CD14-positive monocyte (primary cell): Measurements from ENCODE around the gene IFI27L2. TPM values are rescaled to one million over a fixed set of nuclear protein-coding genes. Genes with fewer than 3 reads are reported as not detected.

Source experiments
- DNase-seq, 3 donors: peaks; one replicate each; pipeline ENCODE4 v3.0.0-alpha.2; 2011 to 2022
- H2AFZ ChIP-seq: 2 replicates; pipeline ENCODE4 v1.6.0; 2012; ENCODE audit warnings: mild to moderate bottlenecking, low read depth, low read length, inconsistent platforms; ENCODE audit not compliant: insufficient read depth, poor library complexity, severe bottlenecking
- H3K27ac ChIP-seq, 2 donors: 1 replicate in 1 of 2; 2 replicates in 1 of 2; pipeline ENCODE4 v1.5.1; 2012 to 2013; ENCODE audit warnings: low read length in 2 of 2, control low read depth in 1 of 2, inconsistent platforms in 1 of 2, low read depth in 1 of 2, mild to moderate bottlenecking in 1 of 2
- H3K27me3 ChIP-seq, 2 donors: one replicate each; pipeline versions ENCODE4 v1.6.0 to v1.6.1; 2011 to 2013; ENCODE audit warnings: low read length in 2 of 2; ENCODE audit not compliant: control insufficient read depth in 2 of 2, insufficient read depth in 2 of 2
- H3K36me3 ChIP-seq, 2 donors: replicated peaks in 1 of 2; 1 replicate in 1 of 2; 2 replicates in 1 of 2; pipeline versions ENCODE4 v1.5.1 to v1.6.1; 2012 to 2013; ENCODE audit warnings: low read length in 2 of 2, control low read depth in 1 of 2, inconsistent platforms in 1 of 2, mild to moderate bottlenecking in 1 of 2; ENCODE audit not compliant: insufficient read depth in 2 of 2, control insufficient read depth in 1 of 2
- H3K4me1 ChIP-seq, 2 donors: 1 replicate in 1 of 2; 2 replicates in 1 of 2; pipeline versions ENCODE4 v1.5.1 to v1.6.1; 2012 to 2013; ENCODE audit warnings: low read length in 2 of 2, control low read depth in 1 of 2, inconsistent platforms in 1 of 2, mild to moderate bottlenecking in 1 of 2, moderate library complexity in 1 of 2; ENCODE audit not compliant: insufficient read depth in 2 of 2, control insufficient read depth in 1 of 2
- H3K4me2 ChIP-seq: replicated peaks from 2 replicates; pipeline ENCODE3; 2012; ENCODE audit warnings: low read length, moderate library complexity, mild to moderate bottlenecking; ENCODE audit not compliant: poor library complexity, severe bottlenecking; ENCODE audit errors: extremely low read depth
- H3K4me3 ChIP-seq, 3 experiments: fragments of 200-600 bp in 1 of 3; sonication (generic) in 1 of 3; replicated peaks in 1 of 3; 1 replicate in 2 of 3; 2 replicates in 1 of 3; pipeline ENCODE4 v1.5.1; 2011 to 2013; ENCODE audit warnings: low read length in 3 of 3, mild to moderate bottlenecking in 3 of 3, control low read depth in 2 of 3, low read depth in 2 of 3, inconsistent platforms in 1 of 3, moderate library complexity in 1 of 3
- H3K79me2 ChIP-seq: 2 replicates; pipeline ENCODE4 v1.6.0; 2012; ENCODE audit warnings: mild to moderate bottlenecking, control low read depth, inconsistent platforms, low read length, moderate library complexity; ENCODE audit not compliant: insufficient read depth
- H3K9ac ChIP-seq: 2 replicates; pipeline ENCODE4 v1.6.0; 2017; ENCODE audit warnings: low read length, mild to moderate bottlenecking; ENCODE audit not compliant: insufficient read depth, poor library complexity, severe bottlenecking
- H3K9me3 ChIP-seq, 2 donors: replicated peaks in 1 of 2; 1 replicate in 1 of 2; 2 replicates in 1 of 2; pipeline versions ENCODE4 v1.5.1 to v1.6.1; 2012 to 2013; ENCODE audit warnings: low read length in 2 of 2, control low read depth in 1 of 2; ENCODE audit not compliant: control insufficient read depth in 1 of 2, insufficient read depth in 1 of 2
- H4K20me1 ChIP-seq: 2 replicates; pipeline ENCODE4 v1.6.0; 2012; ENCODE audit warnings: mild to moderate bottlenecking, low read length, control low read depth, moderate library complexity; ENCODE audit not compliant: insufficient read depth
- H3K27ac Mint-ChIP-seq, 7 donors: one replicate each; pipeline ENCODE4 v1.8.0; 2020; ENCODE audit warnings: mild to moderate bottlenecking in 7 of 7, mixed read lengths in 7 of 7, moderate library complexity in 6 of 7, inconsistent platforms in 2 of 7
- H3K27me3 Mint-ChIP-seq, 3 donors: one replicate each; pipeline ENCODE4 v1.8.0; 2021 to 2022; ENCODE audit warnings: low read depth in 3 of 3, mild to moderate bottlenecking in 3 of 3, mixed read lengths in 3 of 3, moderate library complexity in 3 of 3, inconsistent platforms in 1 of 3
- H3K36me3 Mint-ChIP-seq, 2 donors: one replicate each; pipeline ENCODE4 v1.8.0; 2020; ENCODE audit warnings: mixed read lengths in 2 of 2, inconsistent platforms in 1 of 2, mild to moderate bottlenecking in 1 of 2
- H3K4me1 Mint-ChIP-seq: one replicate; pipeline ENCODE4 v1.8.0; 2020; ENCODE audit warnings: mild to moderate bottlenecking, mixed read lengths
- H3K4me3 Mint-ChIP-seq, 2 donors: one replicate each; pipeline ENCODE4 v1.8.0; 2020; ENCODE audit warnings: mild to moderate bottlenecking in 2 of 2, mixed read lengths in 2 of 2, moderate library complexity in 1 of 2
- H3K9me3 Mint-ChIP-seq, 7 donors: one replicate each; pipeline ENCODE4 v1.8.0; 2020 to 2022; ENCODE audit warnings: mixed read lengths in 7 of 7, mild to moderate bottlenecking in 6 of 7, moderate library complexity in 6 of 7, inconsistent platforms in 2 of 7
- WGBS: methylation state at CpG from one replicate; pipeline ENCODE4 v1.1.5; 2013; ENCODE audit warnings: missing lambda C conversion rate; ENCODE audit not compliant: insufficient coverage; 5-methylcytosine and 5-hydroxymethylcytosine counted together
- intact Hi-C, 2 donors: fragments of 100-400 bp; cut with micrococcal nuclease; formaldehyde crosslinking; loops; one replicate each; pipeline versions ENCODE4 v1.15.0 to v1.15.1; 2023
- polyA plus RNA-seq, 3 donors: library from polyadenylated mRNA; depleted of rRNA in 1 of 3; unstranded in 2 of 3; stranded (reverse) in 1 of 3; fragments of 300-500 nt in 2 of 3; fragments of >200 nt in 1 of 3; fragmentation: Illumina TruSeq in 2 of 3; gene quantifications; 1 replicate in 2 of 3; 2 replicates in 1 of 3; pipeline ENCODE4 v1.2.3, GENCODE V29; 2012 to 2021
- TF ChIP-seq, protein P1 (sequence below): fragments of 200-600 bp; IDR thresholded peaks from one replicate; pipeline ENCODE4 v1.8.0; 2022; ENCODE audit warnings: antibody characterized with exemption, mild to moderate bottlenecking

The IFI27L2 gene
- polyA plus RNA-seq, 3 donors: 55.4 to 156 (median 96.1) TPM

DNA sequence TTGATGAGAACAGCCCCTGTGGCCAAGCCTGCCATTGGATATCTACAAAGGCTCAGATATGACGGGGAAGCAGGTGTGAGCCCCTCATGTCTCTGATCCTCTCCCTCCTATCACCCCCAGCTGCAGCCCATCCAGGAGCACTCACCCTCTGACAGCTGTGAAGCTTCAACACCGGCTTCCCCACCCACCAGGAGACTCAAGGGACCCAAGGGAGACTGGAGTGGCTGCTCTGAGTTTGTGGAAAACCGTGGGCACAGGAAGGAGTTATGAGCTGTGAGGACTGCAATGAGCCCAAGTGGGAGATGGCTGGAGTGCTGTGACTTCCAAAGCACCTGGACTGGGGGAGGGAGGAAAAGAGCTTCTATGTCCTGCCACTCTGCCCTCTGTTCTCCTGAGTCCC, 7.9 kb downstream of the IFI27L2 start:
- 44% methylated on average over 1 of the region's 3 CpGs for WGBS

DNA sequence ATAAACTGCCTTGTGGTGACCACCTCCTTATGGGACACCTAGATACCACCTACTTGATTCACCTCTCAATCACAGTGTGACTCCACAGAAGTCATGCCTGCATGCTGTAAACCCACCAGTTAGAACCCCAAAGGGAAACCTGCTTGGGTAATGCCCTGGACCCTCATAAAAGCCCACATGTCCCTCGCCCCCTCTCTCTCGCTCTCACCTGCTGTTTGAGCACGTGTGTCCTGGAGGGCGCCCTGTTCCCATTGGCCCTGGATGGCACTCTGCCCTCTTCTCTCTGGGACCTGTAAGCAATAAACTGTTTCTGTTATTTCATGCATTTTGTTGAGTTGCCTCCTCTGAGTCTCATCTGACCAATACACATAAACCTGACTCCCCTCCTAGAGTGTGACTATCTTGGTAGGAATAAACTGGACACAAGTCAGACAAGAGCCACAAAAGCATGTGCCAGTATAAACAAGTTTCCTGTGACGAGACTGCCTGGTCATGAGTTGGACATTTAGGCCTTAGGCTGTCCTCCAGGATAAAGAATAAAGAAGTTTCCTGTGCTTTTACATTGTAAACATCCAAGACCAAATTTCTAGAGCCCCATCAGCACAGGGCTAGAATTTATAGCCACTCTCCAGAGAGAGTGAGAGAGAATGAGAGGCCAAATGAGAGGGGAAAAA, 8.6 kb downstream of the IFI27L2 start:
- Histone ChIP-seq H4K20me1 (no peaks in the 10 kb centered on the region), H2AFZ (no peak overlapping the region), H3K4me1 (no peaks in the 10 kb centered on the region), H3K4me2 (no peak overlapping the region), H3K27ac (no peak overlapping the region), H3K9me3 (peaks cover 12 to 25% of the 10 kb centered on the region in 2 donors), H3K4me3 (no peak overlapping the region), H3K9ac (no peak overlapping the region), H3K27me3 (peaks cover 0 to 2% of the 10 kb centered on the region in 2 donors), H3K79me2 (no peaks in the 10 kb centered on the region), H3K36me3 (no peaks in the 10 kb centered on the region)
- peaks cover 10 to 16% (median 16%) of the 10 kb centered on the region in 3 donors for H3K27me3 Mint-ChIP-seq
- peak overlapping the region in 2 of 7 donors; percentile 21 to 55 for H3K27ac Mint-ChIP-seq
- no peak for DNase-seq
- TF ChIP-seq, protein P1, sequence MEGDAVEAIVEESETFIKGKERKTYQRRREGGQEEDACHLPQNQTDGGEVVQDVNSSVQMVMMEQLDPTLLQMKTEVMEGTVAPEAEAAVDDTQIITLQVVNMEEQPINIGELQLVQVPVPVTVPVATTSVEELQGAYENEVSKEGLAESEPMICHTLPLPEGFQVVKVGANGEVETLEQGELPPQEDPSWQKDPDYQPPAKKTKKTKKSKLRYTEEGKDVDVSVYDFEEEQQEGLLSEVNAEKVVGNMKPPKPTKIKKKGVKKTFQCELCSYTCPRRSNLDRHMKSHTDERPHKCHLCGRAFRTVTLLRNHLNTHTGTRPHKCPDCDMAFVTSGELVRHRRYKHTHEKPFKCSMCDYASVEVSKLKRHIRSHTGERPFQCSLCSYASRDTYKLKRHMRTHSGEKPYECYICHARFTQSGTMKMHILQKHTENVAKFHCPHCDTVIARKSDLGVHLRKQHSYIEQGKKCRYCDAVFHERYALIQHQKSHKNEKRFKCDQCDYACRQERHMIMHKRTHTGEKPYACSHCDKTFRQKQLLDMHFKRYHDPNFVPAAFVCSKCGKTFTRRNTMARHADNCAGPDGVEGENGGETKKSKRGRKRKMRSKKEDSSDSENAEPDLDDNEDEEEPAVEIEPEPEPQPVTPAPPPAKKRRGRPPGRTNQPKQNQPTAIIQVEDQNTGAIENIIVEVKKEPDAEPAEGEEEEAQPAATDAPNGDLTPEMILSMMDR: no peak
- H3K36me3 Mint-ChIP-seq: no peaks in the 10 kb centered on the region
- H3K9me3 Mint-ChIP-seq: peaks cover 10 to 27% (median 18%) of the 10 kb centered on the region in 7 donors
- H3K4me1 Mint-ChIP-seq: no peaks in the 10 kb centered on the region
- intact Hi-C loops: no loop called here
- whole genome bisulfite sequencing: 100% methylated on average over 2 of the region's 5 CpGs
- H3K4me3 Mint-ChIP-seq: no peak overlapping the region

More for the DNA sequence above, 7.9 kb downstream of the IFI27L2 start:
- Histone ChIP-seq H3K27ac (no peak overlapping the region), H3K4me1 (no peaks in the 10 kb centered on the region), H3K9me3 (peaks cover 12 to 25% of the 10 kb centered on the region in 2 donors), H3K36me3 (peaks cover under 1 to 3% of the 10 kb centered on the region in 2 donors), H4K20me1 (no peaks in the 10 kb centered on the region), H3K79me2 (no peaks in the 10 kb centered on the region), H3K4me3 (no peak overlapping the region), H2AFZ (no peak overlapping the region), H3K9ac (no peak overlapping the region), H3K27me3 (peaks cover 0 to 2% of the 10 kb centered on the region in 2 donors), H3K4me2 (no peak overlapping the region)
- no peak overlapping the region for H3K27ac Mint-ChIP-seq
- intact Hi-C loops: no loop called here
- no peaks in the 10 kb centered on the region for H3K4me1 Mint-ChIP-seq
- TF ChIP-seq, protein P1: no peak
- peaks cover 10 to 27% (median 18%) of the 10 kb centered on the region in 7 donors for H3K9me3 Mint-ChIP-seq
- peaks cover 10 to 12% (median 11%) of the 10 kb centered on the region in 3 donors for H3K27me3 Mint-ChIP-seq
- H3K36me3 Mint-ChIP-seq: peaks cover 0 to 3% of the 10 kb centered on the region in 2 donors
- H3K4me3 Mint-ChIP-seq: no peak overlapping the region
- no peak for DNase-seq
